H1 (cell line): ENCODE measurements around the gene CRHR1. TPM values are rescaled to one million over a fixed set of nuclear protein-coding genes. Genes with fewer than 3 reads are reported as not detected.

Source experiments
- CTCF ChIA-PET: fragments of 300-600 bp; sonication (Branson Sonifier 250); formaldehyde crosslinking; loops from one replicate; lab custom pipeline; 2021; ENCODE audit not compliant: partially characterized antibody; lab: Charles Lee
- POLR2A ChIA-PET: fragments of 300-600 bp; sonication (Branson Sonifier 250); formaldehyde crosslinking; loops from one replicate; lab custom pipeline; 2021; ENCODE audit warnings: inconsistent platforms; ENCODE audit not compliant: partially characterized antibody; lab: Charles Lee
- DNase-seq, 2 experiments: peaks; one replicate each; pipeline versions ENCODE4 v3.0.0 to v3.0.0-alpha.2; 2010 to 2022; ENCODE audit warnings: low spot score in 2 of 2, low read depth in 1 of 2, mixed read lengths in 1 of 2
- FAIRE-seq: peaks from 2 replicates; lab custom pipeline; 2011; peaks lifted over from hg19 to GRCh38; lab: Jason Lieb, UNC
- H2AFZ ChIP-seq: 2 replicates; pipeline ENCODE4 v1.8.1; 2012; ENCODE audit warnings: low read length, inconsistent platforms
- H2AK5ac ChIP-seq: 2 replicates; pipeline ENCODE4 v1.6.1; 2013; ENCODE audit warnings: low read depth, low read length
- H2BK120ac ChIP-seq: replicated peaks from 2 replicates; pipeline ENCODE3; 2013; ENCODE audit warnings: low read depth, low read length, inconsistent platforms
- H2BK12ac ChIP-seq: 2 replicates; pipeline ENCODE4 v1.6.1; 2013; ENCODE audit warnings: low read depth, low read length
- H2BK15ac ChIP-seq: 2 replicates; pipeline ENCODE4 v1.6.1; 2013; ENCODE audit warnings: low read length
- H2BK20ac ChIP-seq: 2 replicates; pipeline ENCODE4 v1.6.1; 2013; ENCODE audit warnings: low read length
- H2BK5ac ChIP-seq: 2 replicates; pipeline ENCODE4 v1.6.1; 2013; ENCODE audit warnings: low read depth, low read length
- H3K14ac ChIP-seq: 2 replicates; pipeline ENCODE4 v1.6.1; 2013; ENCODE audit warnings: inconsistent platforms; ENCODE audit not compliant: insufficient read length
- H3K18ac ChIP-seq: 2 replicates; pipeline ENCODE4 v1.6.1; 2013; ENCODE audit warnings: low read length; ENCODE audit errors: extremely low read depth
- H3K23ac ChIP-seq: 2 replicates; pipeline ENCODE4 v1.6.1; 2013; ENCODE audit warnings: inconsistent platforms; ENCODE audit not compliant: insufficient read length
- H3K23me2 ChIP-seq: 2 replicates; pipeline ENCODE4 v1.6.1; 2013; ENCODE audit warnings: low read depth, low read length
- H3K27ac ChIP-seq: 2 replicates; pipeline ENCODE4 v1.6.1; 2011; ENCODE audit warnings: low read depth, low read length, inconsistent platforms
- H3K27me3 ChIP-seq, 4 experiments: replicated peaks in 1 of 4; 1 replicate in 1 of 4; 2 replicates in 3 of 4; pipeline versions ENCODE4 v1.6.1 to v1.8.1; 2011 to 2013; ENCODE audit warnings: low read length in 3 of 4, mild to moderate bottlenecking in 3 of 4, inconsistent platforms in 2 of 4, mixed read lengths in 2 of 4, moderate library complexity in 1 of 4; ENCODE audit not compliant: control insufficient read depth in 3 of 4, insufficient read depth in 3 of 4; ENCODE audit errors: extremely low read depth in 1 of 4
- H3K36me3 ChIP-seq, 4 experiments: 2 replicates each; pipeline versions ENCODE4 v1.6.1 to v1.8.1; 2011 to 2013; ENCODE audit warnings: mild to moderate bottlenecking in 4 of 4, low read length in 3 of 4, moderate library complexity in 2 of 4, control low read depth in 1 of 4, inconsistent platforms in 1 of 4; ENCODE audit not compliant: insufficient read depth in 4 of 4, control insufficient read depth in 2 of 4
- H3K4ac ChIP-seq: replicated peaks from 2 replicates; pipeline ENCODE3; 2013; ENCODE audit warnings: low read length, low read depth, mixed read lengths, inconsistent platforms; ENCODE audit not compliant: insufficient read length
- H3K4me1 ChIP-seq, 4 experiments: replicated peaks in 1 of 4; 1 replicate in 1 of 4; 2 replicates in 3 of 4; pipeline versions ENCODE4 v1.6.1 to v1.8.1; 2011 to 2013; ENCODE audit warnings: low read length in 3 of 4, inconsistent platforms in 2 of 4, mixed read lengths in 1 of 4; ENCODE audit not compliant: insufficient read depth in 4 of 4, control insufficient read depth in 3 of 4
- H3K4me2 ChIP-seq, 2 experiments: 2 replicates each; pipeline versions ENCODE4 v1.6.1 to v1.8.1; 2011 to 2013; ENCODE audit warnings: low read depth in 2 of 2, low read length in 2 of 2, control low read depth in 1 of 2, inconsistent platforms in 1 of 2, mild to moderate bottlenecking in 1 of 2; ENCODE audit not compliant: insufficient read depth in 1 of 2
- H3K4me3 ChIP-seq, 4 experiments: fragments of 200-600, 300-600 bp in 1 of 4; sonication (generic), shearing (Covaris generic), sonication (Bioruptor Twin) in 1 of 4; 2 replicates each; pipeline versions ENCODE4 v1.5.1 to v1.8.1; 2011 to 2016; ENCODE audit warnings: low read length in 4 of 4, low read depth in 3 of 4, control low read depth in 2 of 4, inconsistent platforms in 2 of 4, mild to moderate bottlenecking in 2 of 4, mixed read lengths in 1 of 4, moderate library complexity in 1 of 4; ENCODE audit not compliant: insufficient read depth in 2 of 4; ENCODE audit errors: extremely low read depth in 1 of 4
- H3K56ac ChIP-seq: replicated peaks from 2 replicates; pipeline ENCODE3; 2013; ENCODE audit warnings: low read depth, mild to moderate bottlenecking, mixed read lengths, low read length, inconsistent platforms; ENCODE audit not compliant: insufficient read length
- H3K79me1 ChIP-seq: 2 replicates; pipeline ENCODE4 v1.6.1; 2013; ENCODE audit warnings: low read depth, low read length, control low read depth
- H3K79me2 ChIP-seq, 2 experiments: 2 replicates each; pipeline versions ENCODE4 v1.6.1 to v1.8.1; 2012 to 2013; ENCODE audit warnings: low read length in 2 of 2, mild to moderate bottlenecking in 2 of 2, inconsistent platforms in 1 of 2; ENCODE audit not compliant: insufficient read depth in 2 of 2, control insufficient read depth in 1 of 2
- H3K9ac ChIP-seq, 4 experiments: replicated peaks in 1 of 4; 1 replicate in 1 of 4; 2 replicates in 3 of 4; pipeline versions ENCODE4 v1.6.1 to v1.8.1; 2011 to 2013; ENCODE audit warnings: low read depth in 3 of 4, low read length in 3 of 4, control low read depth in 2 of 4, mild to moderate bottlenecking in 2 of 4, moderate library complexity in 2 of 4, inconsistent platforms in 1 of 4; ENCODE audit errors: extremely low read depth in 1 of 4
- H3K9me3 ChIP-seq, 2 experiments: 2 replicates each; pipeline versions ENCODE4 v1.6.1 to v1.8.1; 2012 to 2013; ENCODE audit warnings: mild to moderate bottlenecking in 2 of 2, moderate library complexity in 2 of 2, control low read depth in 1 of 2, inconsistent platforms in 1 of 2, low read depth in 1 of 2, low read length in 1 of 2, mixed read lengths in 1 of 2; ENCODE audit not compliant: insufficient read depth in 2 of 2
- H4K20me1 ChIP-seq, 2 experiments: replicated peaks in 1 of 2; 2 replicates each; pipeline versions ENCODE3 to v1.8.1; 2011 to 2013; ENCODE audit warnings: inconsistent platforms in 2 of 2, low read length in 2 of 2, mild to moderate bottlenecking in 1 of 2; ENCODE audit not compliant: insufficient read depth in 2 of 2, control insufficient read depth in 1 of 2
- H4K5ac ChIP-seq: 2 replicates; pipeline ENCODE4 v1.6.1; 2013; ENCODE audit warnings: low read length, low read depth, mixed read lengths, inconsistent platforms; ENCODE audit not compliant: insufficient read length
- H4K8ac ChIP-seq: 2 replicates; pipeline ENCODE4 v1.8.0; 2013; ENCODE audit warnings: mild to moderate bottlenecking, moderate library complexity, low read length, inconsistent platforms; ENCODE audit not compliant: insufficient read depth; ENCODE audit errors: extremely low read depth
- H4K91ac ChIP-seq: replicated peaks from 2 replicates; pipeline ENCODE3; 2013; ENCODE audit warnings: low read length, mixed read lengths, inconsistent platforms; ENCODE audit not compliant: insufficient read length
- ASH2L ChIP-seq: fragments of 200-600, 300-600 bp; sonication (generic); IDR thresholded peaks from one replicate; pipeline ENCODE4 v1.7.1; 2017; ENCODE audit warnings: low read length
- CTCF ChIP-seq, 3 experiments: IDR thresholded peaks; 1 replicate in 2 of 3; 2 replicates in 1 of 3; pipeline versions ENCODE4 v1.5.1 to v1.6.1; 2011; ENCODE audit warnings: low read length in 3 of 3, mild to moderate bottlenecking in 3 of 3, inconsistent platforms in 2 of 3, low read depth in 1 of 3, moderate library complexity in 1 of 3; ENCODE audit not compliant: insufficient read depth in 1 of 3; ENCODE audit errors: control extremely low read depth in 1 of 3
- GTF2F1 ChIP-seq: IDR thresholded peaks from 2 replicates; pipeline ENCODE4 v1.6.1; 2012; ENCODE audit warnings: low read depth, low read length, improper control_type of control experiment, borderline replicate concordance
- RAD21 ChIP-seq, 2 experiments: IDR thresholded peaks in 1 of 2; conservative IDR thresholded peaks in 1 of 2; 2 replicates each; pipeline ENCODE4 v1.6.1; 2011; ENCODE audit warnings: low read depth in 2 of 2, low read length in 2 of 2, improper control_type of control experiment in 1 of 2, inconsistent platforms in 1 of 2, mild to moderate bottlenecking in 1 of 2, moderate library complexity in 1 of 2
- YY1 ChIP-seq: IDR thresholded peaks from 2 replicates; pipeline ENCODE4 v1.6.1; 2011; ENCODE audit warnings: low read depth, mild to moderate bottlenecking, low read length
- WGBS, 2 experiments: shearing (Covaris generic) in 1 of 2; methylation state at CpG; one replicate each; pipeline versions ENCODE4 v1.1.6 to v1.1.7; 2013 to 2015; ENCODE audit warnings: low lambda C conversion rate in 2 of 2, mixed read lengths in 2 of 2, inconsistent platforms in 1 of 2, low coverage in 1 of 2, missing lambda C conversion rate in 1 of 2; ENCODE audit not compliant: insufficient replicate concordance in 2 of 2, insufficient coverage in 1 of 2, insufficient read length in 1 of 2; ENCODE audit errors: extremely low coverage in 1 of 2, missing lambda C conversion rate in 1 of 2; 5-methylcytosine and 5-hydroxymethylcytosine counted together
- polyA plus RNA-seq, 7 experiments: library from polyadenylated mRNA; depleted of rRNA in 3 of 7; stranded (reverse) in 5 of 7; unstranded in 2 of 7; fragments of >200 nt in 5 of 7; fragments of 200-250 nt in 2 of 7; gene quantifications; 1 replicate in 5 of 7; 2 replicates in 1 of 7; 4 replicates in 1 of 7; pipeline versions ENCODE4 v1.2.1 to v1.2.3, GENCODE V29; 2011 to 2013; ENCODE audit warnings: missing spikeins in 2 of 7, mixed read lengths in 2 of 7
- total RNA-seq: library from RNA; stranded (reverse); fragmentation: NEBNext Ultra II Directional; extraction: Animal tissue kit (Norgen Biotek cat#: 25700); gene quantifications from 2 replicates; pipeline ENCODE4 v1.2.1, GENCODE V29; 2021

CRHR1 gene
- total and polyA plus RNA-seq, 2 of the 8 experiments (the other 6 are each of a cell fraction or from before 2014, with no cell fraction given): 0.56 to 1.7 TPM

- no peaks in the 10 kb centered on the region for H3K9me3 ChIP-seq
Observed at GRCh38 chr17:45824475-45824874, 40.4 kb downstream of the CRHR1 start.

More at GRCh38 chr17:45824475-45824874, 40.4 kb downstream of the CRHR1 start:
- Histone ChIP-seq H3K4me1 (peaks cover 0 to 3% (median 0%) of the 10 kb centered on the region in 4 experiments; a peak in 1 of 7 replicates), H4K91ac (no peak overlapping the region), H3K9ac (no peak overlapping the region), H3K23me2 (no peaks in the 10 kb centered on the region), H2BK5ac (no peak overlapping the region), H3K23ac (no peak overlapping the region), H3K27ac (no peak overlapping the region), H2BK12ac (no peak overlapping the region), H4K20me1 (no peaks in the 10 kb centered on the region), H2BK120ac (no peak overlapping the region), H3K14ac (no peak overlapping the region), H3K27me3 (no peaks in the 10 kb centered on the region; a peak in 1 of 7 replicates), H2AK5ac (no peak overlapping the region), H2BK15ac (no peak overlapping the region), H3K79me2 (no peaks in the 10 kb centered on the region), H2AFZ (no peak overlapping the region), H3K56ac (no peak overlapping the region), H3K36me3 (no peaks in the 10 kb centered on the region), H3K4me3 (no peak overlapping the region), H3K4me2 (no peak overlapping the region), H4K5ac (no peak overlapping the region), H3K79me1 (no peaks in the 10 kb centered on the region), H4K8ac (no peak overlapping the region), H3K4ac (no peak overlapping the region), H3K18ac (no peak overlapping the region), H2BK20ac (no peak overlapping the region)
- FAIRE-seq: no peak
- DNase-seq: no peak
- CTCF ChIA-PET: interaction anchor here (0.8 to 11.3 kb wide), 10 partner anchors 9 to 184 kb away, joined by 3 to 69 read pairs (median 6); partner anchors contain the start of genes CRHR1 and SPPL2C
- 65% methylated on average over 5 of the region's 7 CpGs; no CpG with 5 or more reads in 1 of the 2 experiments for WGBS, 2 experiments
- TF ChIP-seq CTCF (IDR thresholded peaks at IDR 0.05; ENCODE audit: control extremely low read depth in 1 of 3, insufficient read depth in 1 of 3, low read depth in 1 of 3, low read length in 3 of 3): peak; percentile 46 to 77 (median 50)
- 0 out of 2 replicates have a peak, but pooled peaks have one; percentile 26 for TF ChIP-seq YY1
- peak in 1 of 2 experiments; percentile 9; a peak in 2 of 4 replicates for TF ChIP-seq RAD21 (IDR thresholded peaks at IDR 0.05 in 1 of 2, conservative IDR thresholded peaks at IDR 0.05 in 1 of 2; ENCODE audit: low read depth in 2 of 2, low read length in 2 of 2)
- TF ChIP-seq ASH2L: no peak
- no peak for TF ChIP-seq GTF2F1
- TF ChIP-seq, all 59 proteins: peak for 3
- POLR2A ChIA-PET: interaction anchor here (0.5 kb wide), 1 partner anchor 66 kb away, joined by 3 read pairs; no protein-coding TSS in a partner anchor
